ENCODE results near the gene EN1. TPM values are rescaled to one million over a fixed set of nuclear protein-coding genes. Genes with fewer than 3 reads are reported as not detected.

Gene EN1
- polyA plus RNA-seq, 2 of the 4 experiments (the other 2 are of a cell fraction), result 0.06 to 0.92 TPM

DNA sequence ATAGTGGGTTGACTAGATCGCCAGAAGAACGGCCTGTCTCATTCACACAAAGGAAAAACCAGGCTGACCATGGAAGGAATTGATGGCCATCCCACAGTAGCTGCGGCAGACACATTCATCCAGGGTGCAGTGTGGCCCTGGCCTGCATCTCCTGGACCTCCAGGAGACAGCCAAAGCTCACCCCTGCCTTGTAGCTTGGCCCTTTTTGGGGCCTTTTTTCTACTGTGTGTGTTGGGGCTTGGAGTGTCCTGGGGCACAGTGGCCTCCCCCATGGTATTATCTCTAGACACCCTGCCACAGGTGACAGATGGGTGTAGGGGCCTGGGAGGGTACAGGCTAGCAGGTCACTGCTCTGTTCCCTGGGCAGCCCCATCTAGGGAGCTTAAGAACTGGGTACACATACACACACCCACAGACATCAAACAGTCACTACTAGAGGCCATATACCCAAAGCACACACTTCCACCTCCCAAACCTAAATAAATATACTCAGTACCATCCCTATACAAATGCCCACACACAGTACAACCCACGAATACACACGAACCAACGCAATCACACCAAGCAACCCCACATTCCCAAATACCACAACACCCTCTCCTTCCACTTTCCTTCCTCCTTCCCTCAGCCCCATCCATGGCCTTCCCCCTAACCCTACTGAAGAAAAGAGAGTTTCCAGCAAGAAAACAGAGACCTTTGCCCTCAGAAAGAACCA lies 8.6 kb downstream of the EN1 start:
- Histone ChIP-seq H3K4me3 (no peak overlapping the region), H3K4me1 (peaks cover 6% of the 10 kb centered on the region; the same call in 1 of the 3 replicates), H3K9me3 (no peaks in the 10 kb centered on the region), H3K27ac (no peak overlapping the region), H3K4me2 (no peak overlapping the region)
- ATAC-seq (no peak), FAIRE-seq (no peak), DNase-seq (ENCODE audit: low read depth in 1 of 2, low spot score in 1 of 2) (no peak)
- POLR2A ChIA-PET, result no interaction called here
- TF ChIP-seq FOSL2 (IDR thresholded peaks at IDR 0.05) (no peak), FOSL2 (CRISPR knock-in tag; IDR thresholded peaks at IDR 0.05) (no peak), FOXS1 (CRISPR knock-in tag; IDR thresholded peaks at IDR 0.05) (no peak), BHLHE40 (IDR thresholded peaks at IDR 0.05; ENCODE audit: low read depth, low read length) (no peak), RAD21 (conservative IDR thresholded peaks at IDR 0.05 in 1 of 2, IDR thresholded peaks at IDR 0.05 in 1 of 2) (no peak), ZNF302 (CRISPR knock-in tag; IDR thresholded peaks at IDR 0.05) (no peak), FOSB (CRISPR knock-in tag; IDR thresholded peaks at IDR 0.05) (no peak), TP53 (CRISPR knock-in tag; IDR thresholded peaks at IDR 0.05) (no peak), CHD4 (IDR thresholded peaks at IDR 0.05; ENCODE audit: borderline replicate concordance) (no peak), MYC (IDR thresholded peaks at IDR 0.05; ENCODE audit: borderline replicate concordance, low read length) (no peak), HOXB5 (CRISPR knock-in tag; IDR thresholded peaks at IDR 0.05) (no peak), HOXB13 (CRISPR knock-in tag; IDR thresholded peaks at IDR 0.05; ENCODE audit: low read depth) (no peak), RARB (CRISPR knock-in tag; IDR thresholded peaks at IDR 0.05) (no peak), EHMT2 (IDR thresholded peaks at IDR 0.05; ENCODE audit: low read depth) (no peak), NFE2L2 (conservative IDR thresholded peaks at IDR 0.05; ENCODE audit: low read length) (no peak), RFX5 (IDR thresholded peaks at IDR 0.05) (no peak)
- TF ChIP-seq, protein P1, sequence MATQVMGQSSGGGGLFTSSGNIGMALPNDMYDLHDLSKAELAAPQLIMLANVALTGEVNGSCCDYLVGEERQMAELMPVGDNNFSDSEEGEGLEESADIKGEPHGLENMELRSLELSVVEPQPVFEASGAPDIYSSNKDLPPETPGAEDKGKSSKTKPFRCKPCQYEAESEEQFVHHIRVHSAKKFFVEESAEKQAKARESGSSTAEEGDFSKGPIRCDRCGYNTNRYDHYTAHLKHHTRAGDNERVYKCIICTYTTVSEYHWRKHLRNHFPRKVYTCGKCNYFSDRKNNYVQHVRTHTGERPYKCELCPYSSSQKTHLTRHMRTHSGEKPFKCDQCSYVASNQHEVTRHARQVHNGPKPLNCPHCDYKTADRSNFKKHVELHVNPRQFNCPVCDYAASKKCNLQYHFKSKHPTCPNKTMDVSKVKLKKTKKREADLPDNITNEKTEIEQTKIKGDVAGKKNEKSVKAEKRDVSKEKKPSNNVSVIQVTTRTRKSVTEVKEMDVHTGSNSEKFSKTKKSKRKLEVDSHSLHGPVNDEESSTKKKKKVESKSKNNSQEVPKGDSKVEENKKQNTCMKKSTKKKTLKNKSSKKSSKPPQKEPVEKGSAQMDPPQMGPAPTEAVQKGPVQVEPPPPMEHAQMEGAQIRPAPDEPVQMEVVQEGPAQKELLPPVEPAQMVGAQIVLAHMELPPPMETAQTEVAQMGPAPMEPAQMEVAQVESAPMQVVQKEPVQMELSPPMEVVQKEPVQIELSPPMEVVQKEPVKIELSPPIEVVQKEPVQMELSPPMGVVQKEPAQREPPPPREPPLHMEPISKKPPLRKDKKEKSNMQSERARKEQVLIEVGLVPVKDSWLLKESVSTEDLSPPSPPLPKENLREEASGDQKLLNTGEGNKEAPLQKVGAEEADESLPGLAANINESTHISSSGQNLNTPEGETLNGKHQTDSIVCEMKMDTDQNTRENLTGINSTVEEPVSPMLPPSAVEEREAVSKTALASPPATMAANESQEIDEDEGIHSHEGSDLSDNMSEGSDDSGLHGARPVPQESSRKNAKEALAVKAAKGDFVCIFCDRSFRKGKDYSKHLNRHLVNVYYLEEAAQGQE (IDR thresholded peaks at IDR 0.05), result no peak
- CTCF ChIA-PET, result interaction anchor here (1.9 kb wide), 1 partner anchor 17 kb away, joined by 10 read pairs; no protein-coding TSS in a partner anchor
- WGBS (ENCODE audit: missing lambda C conversion rate), result 40% methylated on average over 6 of the region's 6 CpGs

DNA sequence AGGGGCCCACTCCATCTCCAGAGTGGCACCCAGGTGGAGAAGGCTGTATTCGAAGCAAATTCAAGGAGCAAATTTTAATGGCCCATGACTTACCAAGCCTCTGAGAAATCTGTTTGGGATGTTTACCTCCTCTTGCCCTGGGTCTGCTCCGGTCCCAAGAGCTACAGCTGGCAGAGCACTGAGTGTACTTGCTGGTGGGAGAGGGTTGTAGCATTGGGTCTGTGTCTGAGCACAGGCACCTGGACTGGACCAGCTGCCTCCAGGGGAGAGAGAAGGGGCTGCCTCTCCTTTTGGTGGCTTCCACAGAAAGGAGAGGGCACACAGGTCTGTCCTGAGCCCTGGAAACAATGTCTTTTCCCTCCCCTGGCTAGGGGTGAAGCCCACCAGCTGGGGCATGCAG lies 9.8 kb downstream of the EN1 start:
- ATAC-seq, result no peak
- POLR2A ChIA-PET, result no interaction called here

More for the DNA sequence above, 9.8 kb downstream of the EN1 start:
- no peak for DNase-seq (ENCODE audit: low read depth in 1 of 2, low spot score in 1 of 2)
- Histone ChIP-seq H3K4me1 (peaks cover 6% of the 10 kb centered on the region; the same call in 1 of the 3 replicates), H3K4me3 (no peak overlapping the region), H3K9me3 (no peaks in the 10 kb centered on the region), H3K27ac (no peak overlapping the region), H3K4me2 (no peak overlapping the region)
- WGBS (ENCODE audit: missing lambda C conversion rate), result 39% methylated on average over 2 of the region's 2 CpGs
- no peak for FAIRE-seq
- CTCF ChIA-PET, result no interaction called here
- no peak for TF ChIP-seq CEBPB (IDR thresholded peaks at IDR 0.05)
- TF ChIP-seq NPAS2 (CRISPR knock-in tag; IDR thresholded peaks at IDR 0.05; ENCODE audit: borderline replicate concordance), result no peak
- TF ChIP-seq HEYL (CRISPR knock-in tag; IDR thresholded peaks at IDR 0.05), result no peak
- TF ChIP-seq ZNF302 (CRISPR knock-in tag; IDR thresholded peaks at IDR 0.05), result no peak
- no peak for TF ChIP-seq ZSCAN20 (CRISPR knock-in tag; IDR thresholded peaks at IDR 0.05)
- no peak for TF ChIP-seq BHLHE40 (IDR thresholded peaks at IDR 0.05; ENCODE audit: low read depth, low read length)
- no peak for TF ChIP-seq HDAC2 (IDR thresholded peaks at IDR 0.05)
- no peak for TF ChIP-seq JUNB (IDR thresholded peaks at IDR 0.05)
- no peak for TF ChIP-seq RNF2 (IDR thresholded peaks at IDR 0.05; ENCODE audit: borderline replicate concordance, low read depth)
- TF ChIP-seq, protein P2, sequence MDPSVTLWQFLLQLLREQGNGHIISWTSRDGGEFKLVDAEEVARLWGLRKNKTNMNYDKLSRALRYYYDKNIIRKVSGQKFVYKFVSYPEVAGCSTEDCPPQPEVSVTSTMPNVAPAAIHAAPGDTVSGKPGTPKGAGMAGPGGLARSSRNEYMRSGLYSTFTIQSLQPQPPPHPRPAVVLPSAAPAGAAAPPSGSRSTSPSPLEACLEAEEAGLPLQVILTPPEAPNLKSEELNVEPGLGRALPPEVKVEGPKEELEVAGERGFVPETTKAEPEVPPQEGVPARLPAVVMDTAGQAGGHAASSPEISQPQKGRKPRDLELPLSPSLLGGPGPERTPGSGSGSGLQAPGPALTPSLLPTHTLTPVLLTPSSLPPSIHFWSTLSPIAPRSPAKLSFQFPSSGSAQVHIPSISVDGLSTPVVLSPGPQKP (IDR thresholded peaks at IDR 0.05; ENCODE audit: low read depth, low read length), result no peak
- TF ChIP-seq HOXB5 (CRISPR knock-in tag; IDR thresholded peaks at IDR 0.05), result no peak
- TF ChIP-seq RAD21 (conservative IDR thresholded peaks at IDR 0.05 in 1 of 2, IDR thresholded peaks at IDR 0.05 in 1 of 2), result no peak
- TF ChIP-seq, protein P3, sequence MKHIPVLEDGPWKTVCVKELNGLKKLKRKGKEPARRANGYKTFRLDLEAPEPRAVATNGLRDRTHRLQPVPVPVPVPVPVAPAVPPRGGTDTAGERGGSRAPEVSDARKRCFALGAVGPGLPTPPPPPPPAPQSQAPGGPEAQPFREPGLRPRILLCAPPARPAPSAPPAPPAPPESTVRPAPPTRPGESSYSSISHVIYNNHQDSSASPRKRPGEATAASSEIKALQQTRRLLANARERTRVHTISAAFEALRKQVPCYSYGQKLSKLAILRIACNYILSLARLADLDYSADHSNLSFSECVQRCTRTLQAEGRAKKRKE (CRISPR knock-in tag; IDR thresholded peaks at IDR 0.05; ENCODE audit: low read depth), result no peak
- TF ChIP-seq EP300 (IDR thresholded peaks at IDR 0.05), result no peak

Measured in A549 (cell line).